Activated CD4-positive, alpha-beta T cell treated with anti-CD3 and anti-CD28 coated beads, Interleukin-2, amount 50 U/mL, for 1 hour (primary cell): ENCODE results near the gene RABEP1.

Experiments
- DNase-seq: peaks from one replicate; pipeline ENCODE4 v3.0.0-alpha.2; 2020

Gene RABEP1

GRCh38 chr17:5362162-5362811, 80.2 kb downstream of the RABEP1 start:
- no peak for DNase-seq

GRCh38 chr17:5364156-5364555, 82.1 kb downstream of the RABEP1 start:
- no peak for DNase-seq

- no peak for DNase-seq
Measured at GRCh38 chr17:5364696-5365095, 82.6 kb downstream of the RABEP1 start.

- DNase-seq, result no peak
Measured at GRCh38 chr17:5365831-5366230, 83.7 kb downstream of the RABEP1 start.

- DNase-seq, result no peak
Measured at GRCh38 chr17:5370411-5370810, 88.3 kb downstream of the RABEP1 start.

GRCh38 chr17:5373112-5373511, 91.0 kb downstream of the RABEP1 start:
- DNase-seq, result no peak

GRCh38 chr17:5378566-5379207, 96.6 kb downstream of the RABEP1 start:
- no peak for DNase-seq

GRCh38 chr17:5379351-5380107, 97.4 kb downstream of the RABEP1 start:
- no peak for DNase-seq

- no peak for DNase-seq
Measured at GRCh38 chr17:5380491-5381135, 98.5 kb downstream of the RABEP1 start.

GRCh38 chr17:5381542-5381941, 99.5 kb downstream of the RABEP1 start:
- no peak for DNase-seq

- no peak for DNase-seq
Measured at GRCh38 chr17:5391678-5392077, 109.6 kb downstream of the RABEP1 start.

GRCh38 chr17:5396612-5397011, 114.5 kb downstream of the RABEP1 start:
- no peak for DNase-seq

- DNase-seq, result no peak
Measured at GRCh38 chr17:5399767-5400166, 117.7 kb downstream of the RABEP1 start.

GRCh38 chr17:5405400-5405799, 123.3 kb downstream of the RABEP1 start:
- DNase-seq, result no peak

GRCh38 chr17:5408186-5408585, 126.1 kb downstream of the RABEP1 start:
- DNase-seq, result no peak

GRCh38 chr17:5410594-5411272, 128.6 kb downstream of the RABEP1 start:
- DNase-seq, result no peak

- DNase-seq, result no peak
Measured at GRCh38 chr17:5413682-5414081, 131.6 kb downstream of the RABEP1 start.

- DNase-seq, result no peak
Measured at GRCh38 chr17:5416901-5417300, 134.8 kb downstream of the RABEP1 start.

GRCh38 chr17:5418858-5419355, 136.8 kb downstream of the RABEP1 start:
- peak; percentile 43 for DNase-seq

GRCh38 chr17:5419356-5419958, 137.4 kb downstream of the RABEP1 start, which contains the start of gene NUP88:
Gene NUP88, minus strand, starts transcription at chr17:5419662. Its CDS starts 12 bp downstream, at chr17:5419650.
- DNase-seq, result peak; percentile 92

- DNase-seq, result peak; percentile 79
Measured at GRCh38 chr17:5419959-5420653, 138.0 kb downstream of the RABEP1 start, which contains the start of gene RPAIN. Gene RPAIN, plus strand, starts transcription at chr17:5420182. Its CDS starts 29 bp downstream, at chr17:5420211.
